ENCODE measurements around the gene ACOT13.

ACOT13 gene

GRCh38 chr6:24664046-24664987 lies 2.6 kb upstream of the ACOT13 start (continued):
- no peak for TF ChIP-seq HOXA7 (CRISPR knock-in tag; IDR thresholded peaks at IDR 0.05; ENCODE audit: borderline replicate concordance)
- no peak for TF ChIP-seq ZBTB11 (tag by site-specific recombination; conservative IDR thresholded peaks at IDR 0.05; ENCODE audit: low read depth)
- TF ChIP-seq ZNF155 (tag by site-specific recombination; IDR thresholded peaks at IDR 0.05) = no peak

- Histone ChIP-seq H3K4me3 (ENCODE audit: low read depth, low read length) (peak overlapping the region; percentile 93), H3K27ac (ENCODE audit: extremely low read depth, low read depth, low read length) (peak overlapping the region; percentile 71), H3K9me3 (ENCODE audit: control insufficient read depth, insufficient read depth, low read depth, low read length) (no peaks in the 10 kb centered on the region), H3K4me1 (ENCODE audit: control insufficient read depth, insufficient read depth, low read length) (no peaks in the 10 kb centered on the region; the same call in 1 of the 2 replicates), H3K36me3 (ENCODE audit: control insufficient read depth in 2 of 2, insufficient read depth in 1 of 2, low read length in 2 of 2) (peaks cover 9 to 33% of the 10 kb centered on the region in 2 experiments; a peak in 2 of 3 replicates)
- TF ChIP-seq ZNF335 (tag by site-specific recombination; conservative IDR thresholded peaks at IDR 0.05) (peak; percentile 74), ZNF544 (tag by site-specific recombination; IDR thresholded peaks at IDR 0.05) (no peak), ZSCAN5A (tag by site-specific recombination; IDR thresholded peaks at IDR 0.05) (no peak)
- TF ChIP-seq, protein P1, sequence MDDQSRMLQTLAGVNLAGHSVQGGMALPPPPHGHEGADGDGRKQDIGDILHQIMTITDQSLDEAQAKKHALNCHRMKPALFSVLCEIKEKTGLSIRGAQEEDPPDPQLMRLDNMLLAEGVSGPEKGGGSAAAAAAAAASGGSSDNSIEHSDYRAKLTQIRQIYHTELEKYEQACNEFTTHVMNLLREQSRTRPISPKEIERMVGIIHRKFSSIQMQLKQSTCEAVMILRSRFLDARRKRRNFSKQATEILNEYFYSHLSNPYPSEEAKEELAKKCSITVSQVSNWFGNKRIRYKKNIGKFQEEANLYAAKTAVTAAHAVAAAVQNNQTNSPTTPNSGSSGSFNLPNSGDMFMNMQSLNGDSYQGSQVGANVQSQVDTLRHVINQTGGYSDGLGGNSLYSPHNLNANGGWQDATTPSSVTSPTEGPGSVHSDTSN (CRISPR knock-in tag; IDR thresholded peaks at IDR 0.05) = peak; percentile 87; the same call in 1 of the 2 replicates
- POLR2A ChIA-PET = interaction anchor here (0.5 to 2.6 kb wide), 10 partner anchors 17 to 171 kb away, joined by 3 to 28 read pairs (median 6); partner anchors contain the start of genes ALDH5A1, C6orf62, GMNN and KIAA0319
- CTCF ChIA-PET = interaction anchor here (0.6 to 2.9 kb wide), 9 partner anchors 18 to 235 kb away, joined by 3 to 31 read pairs (median 3); no protein-coding TSS in a partner anchor
Observed at GRCh38 chr6:24666097-24666640, 708 bp upstream of the ACOT13 start.

DNA sequence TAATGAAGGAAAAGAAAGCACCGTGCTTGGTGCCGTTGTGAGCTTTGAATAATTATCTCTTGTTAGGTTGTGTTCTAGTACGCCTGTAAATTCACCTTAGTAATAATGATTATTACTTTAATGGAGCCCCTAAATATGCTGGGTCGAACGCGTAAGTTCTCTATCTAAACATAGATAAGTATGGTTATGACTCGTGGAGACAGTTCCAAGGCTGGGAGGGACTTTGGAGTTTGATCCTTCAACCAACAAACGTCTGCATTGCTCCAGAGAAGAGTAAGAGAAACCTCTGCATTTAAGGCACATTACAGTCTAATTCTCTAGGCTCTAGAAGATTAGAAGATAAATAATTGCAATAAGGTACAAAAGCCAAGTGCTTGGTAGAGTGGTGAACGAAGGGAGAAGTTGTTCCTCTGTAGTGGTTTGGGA lies 514 bp downstream of the ACOT13 start:
- POLR2A ChIA-PET = interaction anchor here (0.6 to 2.6 kb wide), 8 partner anchors 16 to 172 kb away, joined by 3 to 28 read pairs (median 6); partner anchors contain the start of genes ALDH5A1, GMNN and KIAA0319

More for the DNA sequence above, 514 bp downstream of the ACOT13 start:
- peak overlapping the region; percentile 64 for H3K27ac ChIP-seq (ENCODE audit: extremely low read depth, low read depth, low read length)
- CTCF ChIA-PET = interaction anchor here (0.6 to 2.9 kb wide), 11 partner anchors 17 to 237 kb away, joined by 3 to 31 read pairs (median 5); no protein-coding TSS in a partner anchor
- TF ChIP-seq ZNF830 (tag by site-specific recombination; IDR thresholded peaks at IDR 0.05; ENCODE audit: low read depth) = no peak
- TF ChIP-seq GLIS1 (tag by site-specific recombination; IDR thresholded peaks at IDR 0.05) = no peak
- TF ChIP-seq BCL11A (tag by site-specific recombination; IDR thresholded peaks at IDR 0.05; ENCODE audit: low read depth) = no peak
- no peak for TF ChIP-seq SP7 (tag by site-specific recombination; IDR thresholded peaks at IDR 0.05)
- no peak for TF ChIP-seq ZNF747 (tag by site-specific recombination; IDR thresholded peaks at IDR 0.05)
- TF ChIP-seq ZNF335 (tag by site-specific recombination; conservative IDR thresholded peaks at IDR 0.05) = peak; percentile 15; the same call in 1 of the 2 replicates
- 0 out of 2 replicates have a peak, but pooled peaks have one; percentile 20 for TF ChIP-seq ZNF558 (tag by site-specific recombination; IDR thresholded peaks at IDR 0.05)
- no peak for TF ChIP-seq ZNF155 (tag by site-specific recombination; IDR thresholded peaks at IDR 0.05)
- TF ChIP-seq REST (tag by site-specific recombination; IDR thresholded peaks at IDR 0.05) = no peak
- H3K4me3 ChIP-seq (ENCODE audit: low read depth, low read length) = peak overlapping the region; percentile 93
- peaks cover 9 to 27% of the 10 kb centered on the region in 2 experiments; a peak in 2 of 3 replicates for H3K36me3 ChIP-seq (ENCODE audit: control insufficient read depth in 2 of 2, insufficient read depth in 1 of 2, low read length in 2 of 2)
- no peaks in the 10 kb centered on the region; the same call in 1 of the 2 replicates for H3K4me1 ChIP-seq (ENCODE audit: control insufficient read depth, insufficient read depth, low read length)
- H3K9me3 ChIP-seq (ENCODE audit: control insufficient read depth, insufficient read depth, low read depth, low read length) = no peaks in the 10 kb centered on the region

Measured in HEK293 (cell line).